Measurements from ENCODE around the gene VAV3.

DNA sequence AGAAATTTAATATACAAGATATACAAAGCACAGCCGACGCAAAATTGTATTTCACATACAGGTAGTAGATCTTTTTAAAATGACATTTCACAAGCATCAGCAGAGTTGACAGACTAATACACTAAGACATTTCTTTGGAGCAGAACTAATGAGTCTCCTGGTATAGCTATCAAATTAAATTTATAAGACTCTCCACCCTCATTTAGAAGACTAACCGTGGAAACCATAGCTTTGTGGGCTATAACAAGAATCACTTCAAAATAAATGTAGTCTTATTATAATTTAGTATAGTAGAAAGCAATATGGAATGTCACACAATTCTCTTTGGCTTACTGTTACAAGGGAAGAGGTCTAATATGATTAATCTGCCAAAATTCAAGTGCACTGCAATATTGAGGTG is 204.9 kb downstream of the VAV3 start:
- TF ChIP-seq EZH2 (IDR thresholded peaks at IDR 0.05; ENCODE audit: low read depth, low read length, severe bottlenecking), result no peak
- TF ChIP-seq, protein P1, sequence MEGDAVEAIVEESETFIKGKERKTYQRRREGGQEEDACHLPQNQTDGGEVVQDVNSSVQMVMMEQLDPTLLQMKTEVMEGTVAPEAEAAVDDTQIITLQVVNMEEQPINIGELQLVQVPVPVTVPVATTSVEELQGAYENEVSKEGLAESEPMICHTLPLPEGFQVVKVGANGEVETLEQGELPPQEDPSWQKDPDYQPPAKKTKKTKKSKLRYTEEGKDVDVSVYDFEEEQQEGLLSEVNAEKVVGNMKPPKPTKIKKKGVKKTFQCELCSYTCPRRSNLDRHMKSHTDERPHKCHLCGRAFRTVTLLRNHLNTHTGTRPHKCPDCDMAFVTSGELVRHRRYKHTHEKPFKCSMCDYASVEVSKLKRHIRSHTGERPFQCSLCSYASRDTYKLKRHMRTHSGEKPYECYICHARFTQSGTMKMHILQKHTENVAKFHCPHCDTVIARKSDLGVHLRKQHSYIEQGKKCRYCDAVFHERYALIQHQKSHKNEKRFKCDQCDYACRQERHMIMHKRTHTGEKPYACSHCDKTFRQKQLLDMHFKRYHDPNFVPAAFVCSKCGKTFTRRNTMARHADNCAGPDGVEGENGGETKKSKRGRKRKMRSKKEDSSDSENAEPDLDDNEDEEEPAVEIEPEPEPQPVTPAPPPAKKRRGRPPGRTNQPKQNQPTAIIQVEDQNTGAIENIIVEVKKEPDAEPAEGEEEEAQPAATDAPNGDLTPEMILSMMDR (IDR thresholded peaks at IDR 0.05; ENCODE audit: control extremely low read depth in 1 of 3, insufficient read depth in 1 of 3, low read depth in 1 of 3, low read length in 3 of 3), result no peak
- no peak for TF ChIP-seq CHD1 (IDR thresholded peaks at IDR 0.05; ENCODE audit: low read depth, low read length)
- no peak for TF ChIP-seq POLR2A (IDR thresholded peaks at IDR 0.05; ENCODE audit: control extremely low read depth in 1 of 2, low read depth in 2 of 2, low read length in 2 of 2)
- no peak for TF ChIP-seq POLR2AphosphoS5 (IDR thresholded peaks at IDR 0.05; ENCODE audit: low read depth, low read length)
- TF ChIP-seq CBX8 (IDR thresholded peaks at IDR 0.05; ENCODE audit: borderline replicate concordance, low read depth, low read length), result no peak
- TF ChIP-seq JUND (IDR thresholded peaks at IDR 0.05; ENCODE audit: low read length), result no peak
- TF ChIP-seq CREB1 (IDR thresholded peaks at IDR 0.05), result no peak
- TF ChIP-seq HDAC6 (IDR thresholded peaks at IDR 0.05; ENCODE audit: low read depth, low read length), result no peak
- no peak for TF ChIP-seq SIN3A (conservative IDR thresholded peaks at IDR 0.05 in 1 of 2, IDR thresholded peaks at IDR 0.05 in 1 of 2; ENCODE audit: low read depth in 1 of 2, low read length in 2 of 2)
- no peak for TF ChIP-seq ZNF274 (IDR thresholded peaks at IDR 0.05; ENCODE audit: borderline replicate concordance, extremely low read depth, low read length)
- TF ChIP-seq SP2 (IDR thresholded peaks at IDR 0.05; ENCODE audit: low read length), result no peak
- no peak for TF ChIP-seq SRF (IDR thresholded peaks at IDR 0.05; ENCODE audit: low read depth, low read length)
